Erythroblast (primary cell): Measurements from ENCODE around the gene DTWD1.

Experiments used
- GATA1 ChIP-seq: IDR thresholded peaks from 2 replicates; pipeline ENCODE4 v1.6.1; 2011; ENCODE audit warnings: low read depth, mild to moderate bottlenecking, control low read depth, low read length, moderate library complexity
- POLR2A ChIP-seq: IDR thresholded peaks from 2 replicates; pipeline ENCODE4 v1.6.1; 2011; ENCODE audit warnings: mild to moderate bottlenecking, low read length

GRCh38 chr15:49673861-49674260 is 53.0 kb downstream of the DTWD1 start:
- TF ChIP-seq POLR2A (no peak), GATA1 (no peak)
